T-helper 1 cell treated with Interleukin-12 subunit alpha and Interleukin-12 subunit beta and Interleukin-4 antibody, amounts not matched to agents 30 ng/mL and 1 ng/mL, for 36 hours (primary cell): ENCODE data around the gene SLC25A30. TPM values are rescaled to one million over a fixed set of nuclear protein-coding genes. Genes with fewer than 3 reads are reported as not detected.
"Not testable (repeated sequence)": the region's sequence is repeated elsewhere in the genome, so short reads cannot be mapped to it uniquely, and the experiment has no call there.

Experiments
- intact Hi-C: fragments of 100-400 bp; cut with micrococcal nuclease; formaldehyde crosslinking; loops from one replicate; pipeline ENCODE4 v1.15.1; 2024
- total RNA-seq: library from RNA; stranded (reverse); gene quantifications from 2 replicates; pipeline ENCODE4 v1.2.3, GENCODE V29; 2022

Gene SLC25A30
- total RNA-seq, 1 donor from 2014 or later: 22.6 TPM

DNA sequence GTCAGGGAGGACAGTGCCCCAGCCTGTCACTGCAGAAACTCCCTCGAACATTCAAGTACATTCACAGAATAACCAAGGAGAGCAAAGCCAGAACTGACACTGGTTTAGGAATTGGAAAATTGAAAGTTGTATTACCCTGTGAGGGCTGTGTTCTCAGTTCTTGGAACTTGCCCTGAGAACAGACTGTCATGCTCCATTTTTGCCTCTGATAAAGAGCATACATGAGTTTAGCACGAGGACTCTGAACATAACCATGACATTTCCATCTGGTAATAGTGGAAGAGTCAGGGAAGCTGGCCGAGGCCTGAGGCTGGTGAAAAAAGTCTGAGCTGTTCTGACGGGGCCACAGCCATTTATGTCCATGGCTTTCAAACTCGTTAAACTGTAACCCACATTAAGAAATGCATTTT is 15.2 kb upstream of the SLC25A30 start:
- intact Hi-C loops: no loop called here

DNA sequence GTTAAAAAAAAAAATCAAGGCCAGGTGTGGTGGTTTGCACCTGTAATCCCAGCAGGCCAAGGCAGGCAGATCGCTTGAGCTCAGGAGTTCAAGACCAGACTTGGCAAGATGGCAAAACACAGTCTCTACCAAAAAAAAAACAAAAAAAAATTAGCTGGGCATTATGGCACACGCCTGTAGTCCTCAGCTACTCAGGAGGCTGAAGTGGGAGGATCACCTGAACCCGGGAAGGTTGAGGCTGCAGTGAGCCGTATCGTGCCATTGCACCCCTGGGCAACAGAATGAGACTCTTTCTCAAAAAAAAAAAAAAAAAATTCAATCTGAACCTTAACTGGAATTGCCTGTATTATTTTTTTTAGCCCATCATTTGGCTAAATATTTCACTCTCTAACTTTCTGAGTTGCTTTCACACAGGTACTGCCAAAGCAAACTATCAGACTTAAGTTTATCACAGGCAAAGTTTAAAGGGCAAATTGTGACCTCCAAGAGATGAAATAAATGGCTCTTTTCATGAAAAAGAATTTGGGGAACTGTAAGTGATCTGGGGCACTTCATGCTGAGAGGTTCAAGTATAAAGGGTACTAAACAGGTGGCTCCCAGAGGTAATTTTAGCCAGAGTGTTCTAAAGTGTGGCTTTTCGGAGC is 14.7 kb upstream of the SLC25A30 start:
- intact Hi-C loops: loop anchor here (1.0 kb wide), 1 partner anchor 16 kb away; no protein-coding TSS in a partner anchor

DNA sequence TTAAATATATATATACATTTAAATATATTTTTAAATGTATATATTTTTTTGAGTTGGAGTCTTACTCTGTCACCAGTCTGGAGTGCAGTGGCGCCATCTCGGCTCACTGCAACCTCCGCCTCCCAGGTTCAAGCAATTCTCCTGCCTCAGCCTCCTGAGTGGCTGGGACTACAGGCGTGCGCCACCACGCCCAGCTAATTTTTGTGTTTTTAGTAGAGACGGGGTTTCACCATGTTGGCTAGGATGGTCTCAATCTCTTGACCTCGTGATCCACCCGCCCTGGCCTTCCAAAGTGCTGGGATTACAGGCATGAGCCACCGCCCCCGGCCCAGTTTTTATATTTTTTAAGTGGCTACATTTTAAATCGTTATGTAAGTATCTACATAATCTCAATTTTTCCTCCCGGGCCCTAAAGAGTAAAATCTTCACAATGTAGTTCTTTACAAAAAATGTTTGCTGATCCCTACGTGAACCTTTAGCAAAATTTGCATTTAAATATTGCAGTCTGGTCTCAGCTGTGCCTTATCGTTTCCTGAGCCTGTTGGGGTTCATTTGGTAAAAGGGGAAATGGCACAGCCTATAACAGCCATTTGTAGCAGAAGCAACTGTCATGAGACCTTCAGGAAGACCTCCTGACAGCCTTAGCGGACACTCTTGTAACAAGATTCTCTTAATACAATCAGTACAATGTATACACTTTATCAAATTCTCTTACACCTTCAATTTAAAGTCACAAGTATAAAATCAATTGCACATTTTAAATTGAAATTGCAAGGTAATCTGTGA is 8.1 kb upstream of the SLC25A30 start:
- intact Hi-C loops: not testable (repeated sequence)

DNA sequence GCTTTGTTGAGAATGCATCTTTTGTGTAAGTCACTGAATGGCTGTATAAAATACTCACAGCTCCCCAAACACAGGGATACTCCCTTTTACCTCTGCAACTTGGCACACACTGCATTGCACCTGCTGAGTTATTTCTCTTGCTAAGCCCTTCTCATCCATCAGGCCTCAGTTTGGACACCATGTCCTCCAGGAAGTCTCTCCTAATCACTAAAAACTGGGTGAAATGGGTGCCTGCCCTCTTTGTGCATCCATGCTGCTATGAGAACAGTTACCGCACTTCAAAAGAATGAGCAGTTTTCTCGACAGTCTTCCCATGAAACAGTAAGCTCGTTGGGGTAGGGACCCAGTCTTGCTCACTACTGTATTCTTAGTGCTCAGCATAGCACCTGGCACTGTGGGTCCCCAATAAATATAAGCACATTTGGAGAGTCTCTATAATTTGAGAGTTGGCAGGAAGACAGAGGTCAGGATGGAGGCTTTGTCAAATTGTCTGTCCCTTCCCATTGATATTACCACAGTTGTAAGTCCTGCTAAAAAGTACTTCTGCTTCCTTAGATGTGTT is 4.6 kb upstream of the SLC25A30 start:
- intact Hi-C loops: no loop called here

DNA sequence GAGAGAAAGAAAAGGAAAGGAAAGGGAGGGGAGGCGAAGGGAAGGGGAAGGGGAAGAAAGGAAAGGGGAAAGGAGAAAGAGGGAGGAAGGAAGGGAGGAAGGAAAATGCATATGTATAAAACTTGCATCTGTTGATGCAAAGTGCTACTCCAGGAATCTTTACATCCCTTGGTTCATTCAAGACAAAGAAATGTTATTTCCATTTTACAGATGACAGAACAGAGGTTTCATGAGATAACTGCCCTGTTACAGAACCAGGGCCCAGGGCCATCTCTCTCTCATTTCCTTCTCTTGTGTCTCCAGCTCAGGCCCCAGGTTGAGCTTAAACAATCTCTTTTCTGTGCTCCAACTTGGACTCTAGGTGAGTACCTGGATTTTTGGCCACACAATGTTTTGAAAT is 1.8 kb upstream of the SLC25A30 start:
- intact Hi-C loops: loop anchor here (5.0 kb wide), 2 partner anchors 762 to 843 kb away; partner anchors contain the start of genes LCP1 and TSC22D1

DNA sequence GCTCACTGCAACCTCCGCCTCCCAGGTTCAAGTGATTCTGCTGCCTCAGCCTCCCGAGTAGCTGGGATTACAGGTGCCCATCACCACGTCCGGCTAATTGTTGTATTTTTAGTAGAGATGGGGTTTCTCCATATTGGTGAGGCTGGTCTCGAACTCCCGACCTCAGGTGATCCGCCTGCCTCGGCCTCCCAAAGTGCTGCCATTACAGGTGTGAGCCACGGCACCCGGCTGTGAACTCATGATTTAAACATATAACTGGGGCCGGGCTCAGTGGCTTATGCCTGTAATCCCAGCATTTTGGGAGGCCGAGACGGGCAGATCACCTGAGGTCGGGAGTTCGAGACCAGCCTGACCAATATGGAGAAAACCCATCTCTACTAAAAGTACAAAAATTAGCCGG is 1.2 kb upstream of the SLC25A30 start:
- intact Hi-C loops: loop anchor here (5.0 kb wide), 2 partner anchors 763 to 842 kb away; partner anchors contain the start of genes LCP1 and TSC22D1

DNA sequence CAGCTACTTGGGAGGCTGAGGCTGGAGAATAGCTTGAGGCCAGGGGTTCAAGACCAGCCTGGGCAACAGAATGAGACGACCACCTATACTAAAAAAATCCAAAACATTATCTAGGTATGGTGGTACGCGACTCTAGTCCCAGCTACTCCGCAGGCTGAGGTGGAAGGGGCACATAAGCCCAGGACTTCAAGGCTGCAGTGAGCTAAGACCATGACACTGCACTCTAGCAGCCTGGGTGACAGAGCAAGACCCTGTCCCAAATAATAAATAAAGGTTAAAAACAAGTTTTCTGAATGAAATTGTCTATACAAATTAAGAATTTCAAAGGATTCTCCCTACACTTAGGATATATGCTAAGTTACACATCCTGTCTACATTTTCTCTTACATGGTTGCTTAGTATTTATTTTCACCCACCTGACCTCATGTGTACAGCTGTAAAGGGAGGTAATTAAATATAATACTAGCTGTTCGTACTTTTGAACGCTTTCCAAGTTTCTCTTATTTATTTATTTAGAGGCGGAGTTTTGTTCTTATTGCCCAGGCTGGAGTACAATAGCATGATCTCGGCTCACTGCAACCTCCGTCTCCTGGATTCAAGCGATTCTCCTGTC is 1.6 kb downstream of the SLC25A30 start:
- intact Hi-C loops: loop anchor here (1.0 to 5.0 kb wide), 6 partner anchors 17 to 839 kb away; partner anchors contain the start of genes LCP1, TPT1 and TSC22D1

DNA sequence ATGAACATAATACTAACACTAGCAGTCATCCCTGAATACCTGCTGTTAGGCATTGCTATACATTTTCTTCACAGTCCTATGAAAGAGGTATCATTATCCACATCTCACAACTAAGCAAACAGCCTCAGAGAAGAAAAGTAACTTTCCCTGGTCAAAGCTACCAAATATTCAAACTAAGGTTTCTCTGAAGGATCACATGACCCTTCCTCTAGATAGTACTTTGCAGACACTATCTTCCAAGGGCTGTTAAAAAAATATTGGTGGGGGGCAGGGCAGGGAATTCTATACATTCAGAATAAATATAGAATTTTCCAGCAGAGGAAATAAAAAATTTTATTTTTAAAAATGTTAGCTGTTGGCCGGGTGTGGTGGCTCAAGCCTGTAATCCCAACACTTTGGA is 3.1 kb downstream of the SLC25A30 start:
- intact Hi-C loops: loop anchor here (5.0 kb wide), 2 partner anchors 767 to 838 kb away; partner anchors contain the start of genes LCP1 and TSC22D1

DNA sequence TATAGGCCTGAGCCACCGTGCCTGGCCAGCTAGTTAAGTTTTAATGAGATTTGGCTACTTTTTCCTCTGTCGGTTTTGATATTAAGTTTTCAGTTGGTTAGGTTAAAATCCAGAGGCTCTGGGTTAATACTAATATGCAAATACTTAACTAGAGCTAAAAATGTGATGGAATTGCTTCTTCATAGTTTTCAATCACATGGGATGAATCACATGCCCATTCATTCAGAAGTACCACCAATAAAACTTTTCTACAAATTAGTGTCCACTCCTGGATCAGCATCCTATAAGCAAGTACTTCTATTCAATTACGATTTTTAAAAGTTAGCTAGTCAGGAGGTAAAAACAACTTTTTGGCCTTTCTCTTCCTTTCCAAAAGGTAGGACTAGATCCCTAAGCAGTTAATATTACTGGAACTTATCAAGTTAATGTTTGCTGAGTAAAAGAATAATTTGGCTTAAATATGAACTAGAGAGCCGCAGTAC is 4.3 kb downstream of the SLC25A30 start:
- intact Hi-C loops: no loop called here

DNA sequence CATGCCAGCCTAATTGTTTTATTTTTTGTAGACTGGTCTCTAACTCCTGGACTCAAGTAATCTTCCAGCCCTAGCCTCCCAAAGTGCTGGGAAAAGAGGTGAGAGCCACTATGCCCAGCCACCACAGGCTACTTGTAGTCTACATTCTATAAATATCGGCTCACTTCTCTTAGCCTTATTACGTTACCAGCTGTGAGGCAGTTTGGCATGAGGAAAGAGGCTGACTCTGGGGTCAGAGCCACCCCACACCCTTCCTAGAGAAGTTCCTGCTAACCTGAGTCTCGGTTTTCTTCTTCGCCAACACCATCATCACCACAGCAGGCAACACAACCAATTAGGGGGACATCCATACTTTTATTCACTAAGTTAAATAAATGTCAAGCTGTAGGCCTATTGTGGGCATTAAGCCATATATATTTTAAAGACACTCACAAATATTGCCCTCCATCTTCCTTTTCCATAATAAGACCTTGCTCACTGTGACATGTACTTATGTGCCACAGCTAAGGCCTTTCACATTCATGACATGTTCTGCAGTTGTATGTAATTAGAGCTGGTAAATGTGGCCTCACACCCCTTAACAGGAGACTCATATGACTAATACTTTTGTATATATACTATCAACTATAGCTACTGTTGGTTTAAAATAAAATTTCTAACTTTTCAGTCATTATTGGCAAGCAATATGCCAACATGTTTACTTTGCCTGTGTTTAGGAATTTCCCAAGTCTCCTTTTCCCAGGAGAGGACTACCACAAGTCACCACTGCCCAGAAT is 5.7 kb downstream of the SLC25A30 start:
- intact Hi-C loops: no loop called here

DNA sequence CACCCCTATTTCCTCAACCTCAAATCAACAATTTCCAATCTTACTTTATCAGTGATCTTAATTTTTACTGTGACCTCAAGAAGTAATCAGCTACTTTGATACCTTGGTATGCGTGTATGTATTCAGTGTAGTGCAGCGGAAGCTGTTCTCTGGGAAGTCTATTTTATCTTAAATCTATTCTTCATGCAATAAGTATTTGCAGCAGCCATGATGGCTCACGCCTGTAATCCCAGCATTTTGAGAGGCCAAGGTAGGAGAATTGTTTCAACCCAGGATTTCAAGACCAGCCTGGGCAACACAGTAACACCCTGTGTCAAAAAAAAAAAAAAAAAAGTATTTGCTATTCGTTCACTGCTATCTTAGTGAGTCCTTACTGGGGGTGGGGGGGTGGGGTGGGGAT is 6.5 kb downstream of the SLC25A30 start:
- intact Hi-C loops: no loop called here

DNA sequence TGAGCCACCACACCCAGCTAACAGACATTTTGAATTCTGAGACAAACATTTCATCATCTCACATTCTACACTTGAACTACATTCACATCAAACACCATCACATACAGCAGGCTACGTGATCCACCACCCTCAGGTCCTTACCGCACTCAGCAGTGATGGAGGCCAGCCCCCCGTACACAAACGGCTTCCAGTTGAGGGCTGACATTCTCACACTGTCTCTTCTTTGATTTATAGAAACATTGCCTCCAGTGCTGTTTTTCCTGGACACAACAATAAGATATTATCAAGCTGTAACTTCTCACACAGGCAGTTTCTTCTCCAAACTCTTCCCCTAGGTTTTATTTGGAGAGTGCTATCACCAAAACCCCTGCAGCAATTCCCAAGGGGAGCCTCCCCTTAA is 7.0 kb downstream of the SLC25A30 start:
- intact Hi-C loops: no loop called here

DNA sequence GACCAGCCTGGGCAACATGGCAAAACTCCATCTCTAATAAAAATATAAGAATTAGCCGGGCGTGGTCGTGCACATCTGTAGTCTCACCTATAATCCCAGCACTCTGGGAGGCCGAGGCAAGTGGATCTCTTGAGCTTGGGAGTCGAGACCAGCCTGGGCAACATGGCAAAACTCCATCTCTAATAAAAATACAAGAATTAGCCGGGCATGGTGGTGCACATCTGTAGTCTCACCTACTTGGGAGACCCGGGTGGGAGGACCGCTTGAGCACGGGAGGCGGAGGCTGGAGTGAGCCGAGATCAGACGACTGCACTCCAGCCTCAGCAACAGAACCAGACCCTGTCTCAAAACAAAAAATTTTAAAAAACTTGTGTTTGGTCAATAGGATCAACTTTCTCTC is 7.7 kb downstream of the SLC25A30 start:
- intact Hi-C loops: no loop called here

DNA sequence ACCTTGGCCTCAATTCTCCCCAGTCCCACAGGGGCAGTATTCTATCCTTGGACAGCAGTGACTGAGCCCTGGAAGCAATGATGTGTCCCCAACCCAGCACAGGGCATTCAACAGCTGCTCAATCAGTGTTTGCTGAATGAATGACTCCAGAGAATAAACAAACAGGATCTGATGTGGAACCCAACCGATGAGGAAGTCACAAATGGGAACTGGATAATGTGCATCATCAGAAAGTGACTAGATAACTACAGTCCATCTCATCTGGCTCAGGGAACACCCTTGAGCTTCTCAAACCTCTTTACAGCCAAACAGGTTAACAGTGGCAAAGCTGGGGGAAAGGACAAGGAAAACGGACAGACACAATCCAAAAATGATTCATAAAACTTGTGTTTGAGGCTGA is 8.2 kb downstream of the SLC25A30 start:
- intact Hi-C loops: no loop called here

DNA sequence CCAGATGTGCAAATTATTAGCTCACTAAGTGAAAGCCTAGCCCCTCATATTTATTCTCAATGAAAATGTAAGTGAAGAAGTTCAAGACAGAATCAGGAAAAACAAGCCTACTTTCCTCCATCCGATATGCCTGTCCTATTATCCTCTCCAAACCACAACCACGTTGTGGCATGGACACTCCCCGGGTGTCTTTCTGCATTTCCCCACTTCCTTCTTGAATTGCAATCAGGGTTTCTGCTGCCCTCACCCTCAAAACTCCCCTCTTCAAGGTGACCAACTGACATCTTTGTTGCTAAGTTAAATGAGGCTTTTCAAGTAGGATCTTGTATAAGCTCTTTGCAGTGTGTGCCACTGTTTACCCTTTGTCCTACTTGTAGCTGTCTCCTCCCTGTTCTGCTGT is 11.8 kb downstream of the SLC25A30 start:
- intact Hi-C loops: no loop called here

DNA sequence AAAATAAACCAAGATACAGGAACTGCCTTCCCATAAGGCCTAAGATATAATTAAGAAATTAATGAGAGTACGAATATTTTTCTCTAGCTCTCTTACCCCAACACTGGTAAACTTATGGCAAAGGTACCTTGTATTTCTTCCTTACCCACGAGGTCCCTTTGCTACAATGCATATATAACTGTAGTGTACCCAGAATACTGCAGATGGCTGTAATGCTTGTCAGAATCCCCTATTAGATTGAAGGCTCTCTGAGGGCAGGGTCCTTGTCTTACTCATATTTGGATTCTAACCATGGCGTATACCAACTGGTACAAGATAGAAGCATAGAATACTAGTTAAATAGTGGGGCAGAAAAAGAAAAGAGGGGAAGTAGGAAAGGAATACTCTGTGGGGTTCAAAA is 15.1 kb downstream of the SLC25A30 start:
- intact Hi-C loops: no loop called here

DNA sequence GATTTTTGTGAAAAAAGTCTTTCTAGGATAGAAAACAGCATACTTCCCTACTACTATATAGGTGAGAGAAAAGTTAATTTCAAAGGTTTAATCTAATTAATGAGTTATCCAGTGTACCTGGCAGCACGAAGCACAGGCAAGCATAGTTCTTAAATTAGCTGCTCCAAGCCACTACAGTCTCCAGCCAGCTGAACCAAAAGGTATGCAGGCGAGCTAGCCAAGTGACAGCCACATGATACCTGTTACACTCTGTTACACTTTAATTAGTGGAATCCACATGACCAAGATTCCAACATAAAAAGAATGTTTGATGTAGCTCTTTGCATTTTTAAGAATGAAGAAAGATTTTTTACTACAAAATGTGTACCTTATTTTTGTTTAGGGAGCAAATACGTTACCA is 15.5 kb downstream of the SLC25A30 start:
- intact Hi-C loops: no loop called here

DNA sequence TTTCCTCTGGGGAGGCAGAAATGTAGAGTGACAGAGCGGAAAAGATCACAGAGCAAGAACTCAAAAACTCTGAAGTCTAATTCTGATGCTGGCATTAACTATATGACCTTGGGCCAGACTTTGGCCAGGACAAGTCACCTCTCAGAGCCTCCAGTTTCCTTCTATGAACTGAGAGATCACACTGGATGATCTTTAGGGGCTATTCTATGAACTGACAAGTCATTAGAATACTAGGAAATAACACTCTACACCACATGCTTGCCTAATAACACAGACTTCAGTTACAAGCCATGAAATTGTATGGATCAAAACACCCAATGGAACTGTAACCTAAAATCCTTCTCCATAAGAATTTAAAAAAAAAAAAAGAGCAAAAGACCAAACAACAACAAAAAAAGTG is 16.9 kb downstream of the SLC25A30 start:
- intact Hi-C loops: no loop called here

DNA sequence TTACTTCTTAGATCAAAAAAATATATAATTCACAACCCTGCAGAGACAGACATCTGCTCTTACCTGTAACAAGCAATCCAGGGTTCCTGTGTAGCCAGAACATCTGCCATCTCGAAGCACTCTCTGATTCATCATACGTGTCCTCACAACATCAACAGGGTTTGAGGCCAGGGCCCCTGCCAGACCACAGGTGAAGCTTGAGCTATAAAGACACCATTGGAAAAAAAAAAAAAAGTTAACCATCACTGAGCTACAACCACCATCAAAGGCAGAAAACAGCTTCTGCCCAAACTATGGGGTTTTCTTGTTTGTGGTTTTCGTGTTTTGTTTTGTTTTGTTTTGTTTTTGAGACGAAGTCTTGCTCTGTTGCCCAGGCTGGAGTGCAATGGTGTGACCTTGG is 19.3 kb downstream of the SLC25A30 start:
- intact Hi-C loops: loop anchor here (1.0 to 10.0 kb wide), 4 partner anchors 18 to 776 kb away; partner anchors contain the start of genes COG3 and TPT1

DNA sequence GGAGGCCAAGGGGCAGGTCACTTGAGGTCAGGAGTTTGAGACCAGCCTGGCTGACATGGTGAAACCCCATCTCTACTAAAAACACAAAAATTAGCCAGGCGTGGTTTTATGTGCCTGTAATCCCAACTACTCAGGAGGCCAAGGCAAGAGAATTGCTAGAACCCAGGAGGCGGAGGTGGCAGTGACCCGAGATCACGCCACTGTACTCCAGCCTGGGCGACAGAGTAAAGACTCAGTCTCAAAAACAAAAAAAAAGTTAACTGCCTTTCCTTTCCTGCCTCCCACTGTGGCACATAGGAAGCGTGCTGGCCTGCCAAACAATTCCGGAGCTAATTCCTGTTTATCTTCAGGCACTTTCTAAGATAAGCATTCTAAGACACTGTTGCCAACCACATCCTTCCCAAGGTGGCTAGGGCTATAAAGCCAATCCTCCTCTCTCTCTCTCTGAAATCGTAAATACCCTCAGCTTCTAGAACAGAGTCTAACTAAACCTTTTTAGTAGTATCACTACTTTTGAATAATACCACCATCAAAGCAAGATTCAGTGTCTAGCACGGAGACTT is 21.6 kb downstream of the SLC25A30 start:
- intact Hi-C loops: loop anchor here (1.0 to 10.0 kb wide), 2 partner anchors 29 to 778 kb away; no protein-coding TSS in a partner anchor
